NCI-H345 treated with DMSO at 0.1 percent for 48 hours (cell line): ENCODE measurements around the gene LBR.
"Not testable (repeated sequence)": the region's sequence is repeated elsewhere in the genome, so short reads cannot be mapped to it uniquely, and the experiment has no call there.

ENCODE experiments used
- DNase-seq: peaks from one replicate; lab custom pipeline; 2025; ENCODE audit not compliant: unreplicated experiment; lab: John Stamatoyannopoulos, UW

Gene LBR

GRCh38 chr1:225427235-225428067 is at the start of gene LBR:
LBR (minus strand) TSS chr1:225428038; CDS start chr1:225424075, 3,963 bp downstream.
- DNase-seq: no peak

GRCh38 chr1:225477296-225477911 is 49.6 kb upstream of the LBR start:
- no peak for DNase-seq

GRCh38 chr1:225476538-225476988 is 48.7 kb upstream of the LBR start:
- no peak for DNase-seq

GRCh38 chr1:225476100-225476511 is 48.3 kb upstream of the LBR start:
- no peak for DNase-seq

- DNase-seq: peak; percentile 46
Observed at GRCh38 chr1:225474986-225475820, 47.4 kb upstream of the LBR start.

- DNase-seq: no peak
Observed at GRCh38 chr1:225474439-225474985, 46.7 kb upstream of the LBR start.

GRCh38 chr1:225473676-225474438 is 46.0 kb upstream of the LBR start:
- not testable (repeated sequence) for DNase-seq

GRCh38 chr1:225473266-225473665 is 45.4 kb upstream of the LBR start:
- DNase-seq: not testable (repeated sequence)

- no peak for DNase-seq
Observed at GRCh38 chr1:225471453-225472301, 43.8 kb upstream of the LBR start.

GRCh38 chr1:225471109-225471452 is 43.2 kb upstream of the LBR start:
- no peak for DNase-seq

- no peak for DNase-seq
Observed at GRCh38 chr1:225470211-225471108, 42.6 kb upstream of the LBR start.

GRCh38 chr1:225469051-225469450 is 41.2 kb upstream of the LBR start:
- no peak for DNase-seq

GRCh38 chr1:225468270-225469020 is 40.6 kb upstream of the LBR start:
- DNase-seq: no peak

GRCh38 chr1:225467193-225468020 is 39.6 kb upstream of the LBR start:
- no peak for DNase-seq

GRCh38 chr1:225466848-225467192 is 39.0 kb upstream of the LBR start:
- no peak for DNase-seq

GRCh38 chr1:225465793-225466517 is 38.1 kb upstream of the LBR start:
- DNase-seq: no peak
